ENCODE data around the gene SLC18B1.

SLC18B1 gene

GRCh38 chr6:132797951-132798868 lies at the start of gene SLC18B1:
TSS of gene SLC18B1 (minus strand) at chr6:132798637. CDS start at chr6:132798456, 181 bp downstream.
- peak; percentile 39 to 78 for DNase-seq
- no peak for TF ChIP-seq CTCF (IDR thresholded peaks at IDR 0.05)

GRCh38 chr6:132843316-132844035 lies 45.0 kb upstream of the SLC18B1 start:
- H3K4me1 ChIP-seq: no peaks in the 10 kb centered on the region
- H3K27ac ChIP-seq: no peak overlapping the region
- H3K9me3 ChIP-seq: no peaks in the 10 kb centered on the region
- H3K27me3 ChIP-seq: no peaks in the 10 kb centered on the region
- no peak overlapping the region for H3K4me3 ChIP-seq
- no peak for TF ChIP-seq CTCF (IDR thresholded peaks at IDR 0.05)
- intact Hi-C loops (cut with DNase I; ENCODE audit: low total_unique reads): no loop called here
- no peaks in the 10 kb centered on the region for H3K36me3 ChIP-seq
- no peak for DNase-seq

More at GRCh38 chr6:132797951-132798868, at the start of gene SLC18B1:
- Histone ChIP-seq H3K27me3 (no peaks in the 10 kb centered on the region), H3K27ac (peak within 1 kb of the TSS; percentile 23 to 41), H3K4me1 (no peaks in the 10 kb centered on the region), H3K4me3 (peak within 1 kb of the TSS; percentile 54 to 64), H3K36me3 (peaks cover 0 to 6% (median 0%) of the 10 kb centered on the region in 3 donors), H3K9me3 (no peaks in the 10 kb centered on the region)
- intact Hi-C loops (cut with DNase I; ENCODE audit: low total_unique reads): no loop called here

GRCh38 chr6:132841966-132842365 lies 43.5 kb upstream of the SLC18B1 start:
- intact Hi-C loops (cut with DNase I; ENCODE audit: low total_unique reads): no loop called here
- Histone ChIP-seq H3K4me3 (no peak overlapping the region), H3K27ac (no peak overlapping the region), H3K4me1 (no peaks in the 10 kb centered on the region), H3K36me3 (no peaks in the 10 kb centered on the region), H3K9me3 (no peaks in the 10 kb centered on the region), H3K27me3 (no peaks in the 10 kb centered on the region)
- TF ChIP-seq CTCF (IDR thresholded peaks at IDR 0.05): no peak
- DNase-seq: no peak

- H3K9me3 ChIP-seq: no peaks in the 10 kb centered on the region
- no peaks in the 10 kb centered on the region for H3K36me3 ChIP-seq
- no peaks in the 10 kb centered on the region for H3K4me1 ChIP-seq
- no peak for TF ChIP-seq CTCF (IDR thresholded peaks at IDR 0.05)
- DNase-seq: no peak
- no peaks in the 10 kb centered on the region for H3K27me3 ChIP-seq
- H3K27ac ChIP-seq: no peak overlapping the region
- H3K4me3 ChIP-seq: no peak overlapping the region
- intact Hi-C loops (cut with DNase I; ENCODE audit: low total_unique reads): no loop called here
These were observed 34.5 kb upstream of the SLC18B1 start for GRCh38 chr6:132832891-132833290.

GRCh38 chr6:132830334-132830751 lies 31.9 kb upstream of the SLC18B1 start:
- Histone ChIP-seq H3K36me3 (no peaks in the 10 kb centered on the region), H3K4me1 (no peaks in the 10 kb centered on the region), H3K4me3 (no peak overlapping the region), H3K9me3 (no peaks in the 10 kb centered on the region), H3K27ac (no peak overlapping the region), H3K27me3 (no peaks in the 10 kb centered on the region)
- DNase-seq: no peak
- peak; percentile 29 to 40 for TF ChIP-seq CTCF (IDR thresholded peaks at IDR 0.05)
- intact Hi-C loops (cut with DNase I; ENCODE audit: low total_unique reads): no loop called here
